Activated naive CD4-positive, alpha-beta T cell treated with anti-CD3 and anti-CD28 coated beads, Interleukin-2, amount 50 U/mL, for 16 hours (primary cell): ENCODE results near the gene FOXP2.
"Not testable (repeated sequence)": the region's sequence is repeated elsewhere in the genome, so short reads cannot be mapped to it uniquely, and the experiment has no call there.

Experiments used
- DNase-seq: peaks from one replicate; pipeline ENCODE4 v3.0.0-alpha.2; 2020

Gene FOXP2

DNA sequence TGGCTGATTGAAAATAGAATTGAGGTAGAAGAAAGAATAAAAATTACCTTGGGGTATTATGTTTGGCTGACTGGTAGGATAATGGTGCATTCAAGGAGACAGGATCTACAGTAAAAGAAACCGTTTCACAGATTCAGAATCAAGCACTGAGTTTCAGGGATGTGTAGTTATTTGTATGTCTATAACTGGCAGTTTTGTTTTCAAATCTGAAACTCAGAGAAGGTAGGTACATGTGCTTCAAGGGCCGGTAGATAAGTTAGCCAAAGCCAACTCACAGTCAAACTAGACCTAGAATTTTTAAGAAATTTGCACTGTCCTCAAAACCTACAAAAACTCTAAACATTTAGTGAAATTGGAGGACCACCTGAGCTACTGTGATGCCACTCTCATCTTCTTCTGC is 191.5 kb downstream of the FOXP2 start:
- DNase-seq, result no peak

DNA sequence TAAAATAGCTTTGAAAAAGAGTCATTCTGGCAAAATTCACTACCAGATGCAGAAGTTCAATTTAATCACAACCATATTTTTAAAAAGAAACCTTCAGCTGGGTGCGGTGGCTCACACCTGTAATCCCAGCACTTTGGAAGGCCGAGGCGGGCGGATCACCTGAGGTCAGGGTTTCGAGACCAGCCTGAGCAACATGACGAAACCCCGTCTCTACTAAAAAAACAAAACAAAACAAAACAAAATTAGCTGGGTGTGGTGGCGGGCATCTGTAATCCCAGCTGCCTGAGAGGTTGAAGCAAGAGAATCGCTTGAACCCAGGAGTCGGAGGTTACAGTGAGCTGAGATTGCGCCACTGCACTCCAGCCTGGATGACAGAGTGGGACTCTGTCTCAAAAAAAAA is 194.2 kb downstream of the FOXP2 start:
- not testable (repeated sequence) for DNase-seq

DNA sequence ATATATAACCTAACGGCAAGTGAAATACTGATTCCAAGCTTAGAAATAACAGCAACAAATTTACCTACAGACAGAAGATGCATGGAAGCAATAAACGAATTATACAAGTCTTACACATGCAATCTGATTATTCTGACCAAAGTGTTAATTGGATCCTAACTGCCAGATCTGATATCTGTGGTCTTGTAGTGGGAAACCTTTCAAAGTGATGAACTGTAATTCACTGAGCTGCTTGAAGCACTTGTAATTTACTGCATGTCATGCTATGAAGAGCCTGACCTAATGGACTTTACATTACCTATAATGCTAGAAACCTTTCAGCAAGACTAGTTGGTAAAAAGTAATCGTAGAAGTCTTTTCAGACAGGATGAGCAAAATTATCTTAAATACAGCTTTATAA is 205.6 kb downstream of the FOXP2 start:
- DNase-seq, result no peak

DNA sequence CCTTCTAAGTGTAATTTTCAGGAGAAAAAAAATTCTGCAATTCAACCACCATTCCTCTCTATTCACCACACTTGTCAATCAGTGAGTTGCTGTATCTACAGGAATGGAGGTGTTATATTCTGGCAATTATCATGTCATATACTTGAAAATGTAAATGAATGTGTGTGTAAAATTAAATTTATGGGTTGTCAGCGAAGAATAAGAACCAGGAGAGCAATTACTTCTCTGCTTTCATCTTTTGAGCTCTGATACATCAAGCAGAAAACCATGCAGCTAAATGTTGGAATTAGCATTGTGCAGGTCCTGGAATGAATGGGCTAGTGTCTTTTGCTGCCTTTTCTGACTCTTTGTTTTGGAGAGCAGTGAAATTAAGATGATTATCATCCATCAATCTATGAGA is 207.6 kb downstream of the FOXP2 start:
- DNase-seq, result no peak

DNA sequence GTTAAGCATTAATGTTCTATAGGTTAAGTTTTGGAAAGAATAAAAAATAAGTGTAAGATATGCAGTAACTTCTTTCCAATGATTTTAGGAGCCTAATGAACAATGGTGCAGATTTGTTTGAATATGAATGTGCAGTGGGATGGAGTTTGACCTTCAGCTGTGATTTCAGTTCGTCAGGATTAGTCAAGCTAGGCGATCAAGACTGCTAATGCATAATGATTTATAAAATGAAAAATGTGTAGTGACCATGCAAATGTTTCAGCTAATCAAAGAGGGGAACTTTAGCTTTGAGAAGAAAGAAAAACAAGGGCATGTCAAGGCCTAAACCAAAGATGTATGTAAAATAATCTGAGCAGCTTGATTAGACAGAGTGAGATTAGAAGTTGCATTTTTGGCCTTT is 208.5 kb downstream of the FOXP2 start:
- DNase-seq, result no peak

DNA sequence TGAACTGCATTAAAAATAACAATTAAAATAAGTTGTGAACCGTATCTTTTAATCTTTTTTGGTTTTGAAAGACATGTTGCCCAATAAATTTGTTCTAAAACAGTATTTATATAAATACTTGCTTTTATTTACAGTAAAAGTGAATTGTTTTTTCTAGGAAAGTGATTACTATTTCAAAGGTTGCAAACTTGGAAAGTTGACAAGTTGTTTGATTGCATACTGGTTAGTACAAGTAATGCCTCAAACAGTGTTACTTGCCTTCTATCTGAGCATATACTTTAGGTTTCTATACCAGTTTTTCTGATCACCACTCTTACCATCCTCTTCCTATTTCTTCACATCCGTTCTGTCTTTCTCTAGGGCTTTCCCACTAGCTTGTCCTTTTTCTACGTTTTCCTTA is 212.6 kb downstream of the FOXP2 start:
- no peak for DNase-seq

DNA sequence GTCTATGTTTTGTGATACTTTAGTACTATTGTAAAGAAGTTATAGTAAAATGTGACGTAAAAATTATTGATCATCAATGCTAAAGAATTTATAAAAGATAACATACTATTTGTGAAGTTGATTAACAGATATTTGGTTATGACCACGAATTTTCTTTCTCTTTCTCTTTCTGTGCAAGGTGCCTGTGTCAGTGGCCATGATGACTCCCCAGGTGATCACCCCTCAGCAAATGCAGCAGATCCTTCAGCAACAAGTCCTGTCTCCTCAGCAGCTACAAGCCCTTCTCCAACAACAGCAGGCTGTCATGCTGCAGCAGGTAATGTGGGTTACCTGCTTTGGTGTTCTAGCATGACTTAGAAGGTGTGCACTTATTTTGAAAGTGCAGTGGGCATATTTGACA is 213.7 kb downstream of the FOXP2 start:
- DNase-seq, result no peak

DNA sequence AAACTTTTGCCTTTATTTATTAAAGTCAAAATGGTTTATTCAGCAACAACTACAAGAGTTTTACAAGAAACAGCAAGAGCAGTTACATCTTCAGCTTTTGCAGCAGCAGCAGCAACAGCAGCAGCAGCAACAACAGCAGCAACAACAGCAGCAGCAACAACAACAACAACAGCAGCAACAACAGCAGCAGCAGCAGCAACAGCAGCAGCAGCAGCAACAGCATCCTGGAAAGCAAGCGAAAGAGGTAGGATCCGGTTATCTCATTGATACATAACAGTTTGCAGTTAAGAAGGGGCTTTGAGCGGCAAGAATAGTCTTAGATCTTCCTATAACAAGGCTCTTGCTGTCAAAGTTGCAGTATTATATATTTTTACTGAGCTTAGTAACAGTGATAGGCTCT is 215.1 kb downstream of the FOXP2 start:
- DNase-seq, result no peak

DNA sequence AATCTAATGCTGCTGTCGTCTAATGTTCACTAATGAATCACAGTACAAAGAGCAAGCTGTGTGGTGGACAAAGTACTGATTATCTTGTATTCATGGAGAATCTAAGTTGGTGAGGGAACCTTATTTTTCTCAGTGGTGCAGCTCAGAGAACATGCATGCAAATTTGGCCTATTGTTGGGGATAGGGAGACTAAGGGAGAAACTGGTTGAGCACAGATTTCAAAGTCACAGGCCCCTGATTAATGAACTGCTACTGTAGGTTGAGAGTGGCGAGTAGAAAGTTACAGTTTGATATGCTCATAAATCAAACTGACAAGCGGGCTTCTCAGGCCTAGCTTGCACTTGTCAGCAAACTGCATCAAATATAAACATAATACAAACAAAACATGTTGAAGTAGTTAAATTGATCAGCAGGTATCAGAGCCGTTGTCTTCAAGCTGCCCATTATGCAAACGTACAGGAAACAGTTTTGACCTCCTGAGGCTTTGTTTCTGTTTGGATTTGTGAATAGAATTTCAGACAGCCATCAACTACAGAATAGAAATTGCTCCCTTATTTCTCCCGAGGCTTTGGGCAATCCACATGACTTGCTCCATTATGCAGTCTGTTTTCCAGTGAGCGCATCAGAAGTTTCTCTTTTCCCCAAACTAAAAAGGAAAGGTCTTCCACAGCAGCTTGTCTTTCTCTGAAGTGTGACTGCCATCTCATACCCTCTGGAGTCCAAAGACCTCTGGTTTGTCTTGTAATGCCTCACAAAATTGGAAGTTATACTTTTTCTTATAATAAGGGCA is 215.8 kb downstream of the FOXP2 start:
- DNase-seq, result no peak

DNA sequence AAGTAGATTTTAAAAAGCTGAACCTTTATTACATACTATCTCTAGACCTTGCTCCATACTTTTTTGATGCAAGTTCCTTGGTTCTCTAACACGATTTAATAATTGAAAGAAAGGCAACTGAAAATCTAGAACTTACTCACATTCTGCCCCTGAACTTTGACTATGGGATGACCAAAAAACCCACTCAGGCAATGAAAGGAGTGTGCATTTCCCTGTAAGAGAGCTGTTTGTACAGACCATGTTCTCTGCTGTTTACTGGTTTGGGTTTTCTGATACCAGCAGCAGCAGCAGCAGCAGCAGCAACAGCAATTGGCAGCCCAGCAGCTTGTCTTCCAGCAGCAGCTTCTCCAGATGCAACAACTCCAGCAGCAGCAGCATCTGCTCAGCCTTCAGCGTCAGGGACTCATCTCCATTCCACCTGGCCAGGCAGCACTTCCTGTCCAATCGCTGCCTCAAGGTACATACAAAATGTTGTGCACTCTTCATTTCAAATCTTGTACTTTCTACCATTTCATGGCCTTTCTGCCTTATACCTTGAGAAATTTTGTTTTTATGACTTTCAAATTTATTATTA is 216.7 kb downstream of the FOXP2 start:
- no peak for DNase-seq

DNA sequence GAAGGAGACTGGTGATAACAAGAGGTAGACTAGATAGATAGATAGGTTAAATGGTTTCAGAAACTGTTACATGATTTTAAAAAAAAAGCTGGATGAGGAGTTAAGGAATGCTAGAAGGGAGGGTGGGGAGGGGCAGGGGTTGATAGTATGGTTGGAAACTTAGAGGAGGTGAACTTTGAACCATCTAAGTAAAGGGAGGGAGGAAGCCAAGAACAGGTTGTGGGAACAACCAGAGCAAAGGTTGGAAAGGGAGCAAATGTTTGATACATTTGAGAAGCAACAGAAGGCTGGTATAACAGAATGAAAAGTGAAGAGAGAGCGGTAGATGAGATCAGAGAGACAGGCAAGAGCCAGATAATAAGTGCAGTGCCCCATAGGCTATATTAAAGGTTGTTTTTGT is 224.8 kb downstream of the FOXP2 start:
- DNase-seq, result no peak

DNA sequence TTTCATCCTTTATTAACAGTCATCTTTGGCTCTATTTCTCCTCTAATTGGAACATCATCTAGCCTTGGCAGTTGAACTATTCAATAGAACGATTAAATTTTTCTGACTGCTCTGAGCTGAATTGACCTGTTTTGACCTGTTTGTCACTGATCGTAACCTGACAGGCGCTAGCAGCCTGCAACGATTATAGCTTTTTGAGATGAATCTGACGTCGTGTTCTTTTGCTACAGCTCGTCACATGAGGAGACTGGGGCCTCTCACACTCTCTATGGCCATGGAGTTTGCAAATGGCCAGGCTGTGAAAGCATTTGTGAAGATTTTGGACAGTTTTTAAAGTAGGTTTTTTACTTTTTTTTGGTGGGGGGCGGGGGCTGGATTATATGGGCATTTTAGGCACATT is 229.8 kb downstream of the FOXP2 start:
- DNase-seq, result no peak

DNA sequence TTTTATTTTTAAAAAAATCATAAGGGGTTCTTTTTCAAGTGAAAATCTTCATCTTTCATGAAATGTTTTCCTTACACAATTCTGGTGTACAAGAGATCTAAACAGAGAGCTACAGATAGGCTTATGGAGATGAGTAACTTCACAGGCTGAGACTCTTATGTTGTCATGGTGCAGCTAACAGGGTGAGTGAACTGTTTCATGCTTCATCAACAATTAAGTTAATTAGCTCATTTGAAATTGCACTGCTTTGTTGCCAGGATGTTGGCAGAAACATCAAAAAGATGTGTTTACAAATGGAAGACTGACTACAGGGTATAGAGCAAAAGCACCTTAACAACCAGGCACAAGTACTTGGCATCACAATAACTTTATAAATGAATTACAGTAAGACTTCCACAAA is 230.8 kb downstream of the FOXP2 start:
- no peak for DNase-seq

DNA sequence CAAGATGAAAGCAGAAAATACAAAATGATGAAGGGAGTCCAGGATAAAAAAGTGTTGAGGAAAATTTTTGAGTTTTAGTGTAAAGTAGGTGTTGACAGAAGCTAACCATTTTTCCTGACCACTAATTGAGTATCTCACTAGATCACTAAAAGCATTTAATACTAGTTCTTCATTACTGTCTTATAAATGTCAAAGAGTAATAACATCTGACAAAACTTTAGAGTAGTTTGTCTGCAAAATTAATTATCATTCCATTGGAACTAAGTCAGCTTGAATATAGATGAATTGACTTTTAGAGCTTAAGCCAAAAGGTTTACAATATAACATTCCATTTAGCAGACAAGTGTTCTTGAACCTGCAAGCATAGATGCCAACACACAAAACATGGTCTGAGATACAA is 232.9 kb downstream of the FOXP2 start:
- DNase-seq, result no peak

DNA sequence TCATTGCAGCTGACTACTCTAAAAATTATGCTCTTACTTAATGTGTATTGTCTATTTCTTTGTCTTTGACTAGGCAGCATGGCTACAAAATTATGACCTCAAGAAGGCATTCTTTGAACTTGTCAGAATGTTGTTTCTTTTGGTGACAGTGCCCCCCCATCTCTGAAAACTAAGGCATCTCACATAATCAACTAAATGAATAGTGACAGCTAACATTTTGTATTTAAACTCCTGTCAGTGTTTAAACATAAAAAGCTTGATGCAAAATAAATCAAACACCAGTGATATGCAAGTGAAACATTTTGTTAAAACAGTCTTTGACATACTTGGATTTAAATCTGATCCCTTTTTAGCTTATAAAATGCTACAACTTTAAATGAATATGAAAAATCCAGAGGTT is 233.5 kb downstream of the FOXP2 start:
- no peak for DNase-seq

DNA sequence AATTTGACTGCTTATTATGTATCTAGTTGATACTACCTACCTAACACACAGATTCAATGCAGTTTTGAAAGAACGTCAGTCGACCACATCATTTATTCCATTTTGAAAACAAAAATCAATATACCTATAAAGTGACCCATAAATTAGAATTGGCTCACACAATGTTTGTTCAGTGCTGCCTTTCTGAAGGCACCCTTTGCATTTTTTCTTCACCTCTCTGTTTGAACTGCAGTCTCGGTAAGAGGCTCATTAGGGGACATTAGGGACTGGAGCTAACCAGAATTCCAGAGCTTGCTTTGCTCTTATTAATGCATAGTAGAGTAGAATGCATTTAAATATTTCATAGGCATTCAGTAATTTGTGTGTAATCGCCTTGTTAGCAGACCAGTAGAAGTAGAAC is 234.1 kb downstream of the FOXP2 start:
- DNase-seq, result no peak

DNA sequence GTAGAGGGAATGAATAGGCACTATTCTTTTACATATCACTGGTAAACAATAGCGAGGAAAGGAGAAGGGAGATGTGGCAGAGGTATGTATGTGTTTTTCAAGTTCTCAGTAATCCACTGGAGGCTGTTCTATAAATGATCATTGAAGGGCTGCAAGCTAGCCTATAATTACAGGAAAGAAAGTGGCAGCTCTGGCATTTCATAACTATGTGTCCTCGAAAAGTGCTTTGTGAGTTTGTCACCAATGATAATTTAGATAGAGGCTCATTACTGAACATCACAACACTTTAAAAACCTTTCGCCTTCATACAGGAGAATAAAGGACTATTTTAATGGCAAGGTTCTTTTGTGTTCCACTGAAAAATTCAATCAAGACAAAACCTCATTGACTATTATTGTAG is 235.1 kb downstream of the FOXP2 start:
- no peak for DNase-seq

DNA sequence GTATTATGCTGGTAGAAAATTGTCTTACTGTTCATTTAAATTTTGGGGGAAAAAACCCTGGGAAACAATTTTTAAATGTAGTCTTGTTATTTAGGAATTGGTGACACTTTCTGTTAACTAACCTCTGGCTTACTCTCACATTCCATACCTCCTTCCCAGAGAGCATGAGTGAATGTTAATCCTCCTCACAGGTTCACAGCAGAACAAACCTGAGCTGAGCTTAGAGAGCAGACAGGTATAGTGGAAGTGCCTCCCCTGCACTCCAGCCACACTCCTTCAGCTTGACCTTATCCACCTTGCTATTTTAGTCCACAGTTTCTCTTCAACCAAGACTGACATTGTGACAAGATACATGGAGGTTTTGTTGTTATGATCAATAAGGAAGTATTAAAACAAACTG is 235.9 kb downstream of the FOXP2 start:
- DNase-seq, result no peak

DNA sequence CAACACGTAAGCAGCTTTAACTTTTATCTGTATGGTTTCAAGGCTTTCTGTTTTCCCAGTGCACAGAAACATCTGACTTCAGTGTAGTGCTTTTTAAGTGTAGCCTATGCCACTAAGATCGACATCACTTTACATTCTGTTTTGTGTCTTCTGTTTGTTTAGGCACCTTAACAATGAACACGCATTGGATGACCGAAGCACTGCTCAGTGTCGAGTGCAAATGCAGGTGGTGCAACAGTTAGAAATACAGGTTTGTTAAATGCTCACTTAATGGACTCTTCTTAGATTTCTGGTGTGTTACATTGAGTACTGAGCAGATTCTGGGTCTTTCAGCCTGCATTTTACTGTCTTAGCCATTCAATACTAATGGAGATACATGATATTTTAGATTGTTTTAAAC is 237.4 kb downstream of the FOXP2 start:
- no peak for DNase-seq

DNA sequence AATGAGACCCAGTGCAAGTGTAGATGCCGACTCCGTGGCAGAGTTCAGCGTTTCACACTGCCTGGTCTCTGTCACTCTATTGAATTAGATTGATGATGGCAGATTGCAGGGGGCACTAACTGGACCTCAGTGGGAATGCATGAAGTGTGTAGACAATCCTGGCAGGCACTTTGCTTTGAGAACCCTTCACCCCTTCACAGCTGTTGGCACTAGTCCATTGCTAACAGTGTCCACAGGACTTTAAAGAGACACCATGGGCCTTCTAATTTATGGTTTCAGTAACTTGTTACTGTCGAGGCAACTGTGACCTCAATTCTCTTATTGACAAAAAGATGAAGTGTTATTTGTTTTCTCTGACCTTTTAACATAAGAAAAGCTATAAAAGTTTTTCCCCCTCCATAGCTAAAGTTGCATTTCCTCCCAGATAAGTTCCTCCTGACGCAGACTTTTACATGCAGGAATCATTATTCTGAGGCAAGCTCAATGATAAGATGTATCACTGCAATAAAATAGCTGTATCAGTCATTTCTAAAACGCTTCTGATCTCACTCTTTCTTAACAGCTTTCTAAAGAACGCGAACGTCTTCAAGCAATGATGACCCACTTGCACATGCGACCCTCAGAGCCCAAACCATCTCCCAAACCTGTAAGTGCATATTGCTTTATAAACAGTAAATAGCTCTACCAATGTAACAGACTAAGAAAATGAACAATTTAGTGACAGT is 238.9 kb downstream of the FOXP2 start:
- no peak for DNase-seq

DNA sequence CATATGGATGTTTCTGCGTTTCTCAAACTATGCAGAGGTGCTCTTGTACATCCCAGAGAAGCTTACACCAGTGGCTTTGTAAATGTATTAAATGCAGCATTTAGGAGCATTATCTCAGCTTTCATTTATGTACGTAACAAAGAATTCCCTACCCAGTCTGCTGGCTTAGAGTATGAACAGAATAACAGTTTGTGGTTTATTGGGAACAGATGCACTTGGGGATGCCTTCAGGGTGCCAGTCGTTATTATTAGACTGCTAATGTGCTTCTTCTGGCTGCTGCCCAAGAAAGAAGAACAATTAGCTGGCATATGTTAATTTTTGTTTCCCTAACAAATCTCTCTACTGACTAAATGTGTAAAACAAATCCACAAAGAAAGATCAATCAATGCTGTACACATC is 241.9 kb downstream of the FOXP2 start:
- no peak for DNase-seq

DNA sequence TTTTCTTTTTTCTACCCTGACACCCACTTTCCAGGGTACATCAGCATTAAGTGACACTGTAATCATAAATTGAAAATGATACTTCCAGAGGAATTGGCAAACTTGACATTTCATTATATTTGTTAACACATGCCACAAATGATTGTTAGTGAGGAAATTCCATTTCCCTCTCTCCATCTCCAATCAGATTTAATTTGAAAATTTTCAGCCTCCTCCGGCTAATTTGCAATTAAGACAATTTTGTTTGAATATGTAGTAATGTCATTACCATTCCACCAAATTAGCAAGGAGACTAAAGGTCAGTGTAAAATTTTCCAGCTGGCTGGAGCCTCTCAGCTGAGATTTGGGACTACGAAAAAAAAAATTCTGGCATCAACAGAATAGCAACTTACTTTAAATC is 242.7 kb downstream of the FOXP2 start:
- no peak for DNase-seq

DNA sequence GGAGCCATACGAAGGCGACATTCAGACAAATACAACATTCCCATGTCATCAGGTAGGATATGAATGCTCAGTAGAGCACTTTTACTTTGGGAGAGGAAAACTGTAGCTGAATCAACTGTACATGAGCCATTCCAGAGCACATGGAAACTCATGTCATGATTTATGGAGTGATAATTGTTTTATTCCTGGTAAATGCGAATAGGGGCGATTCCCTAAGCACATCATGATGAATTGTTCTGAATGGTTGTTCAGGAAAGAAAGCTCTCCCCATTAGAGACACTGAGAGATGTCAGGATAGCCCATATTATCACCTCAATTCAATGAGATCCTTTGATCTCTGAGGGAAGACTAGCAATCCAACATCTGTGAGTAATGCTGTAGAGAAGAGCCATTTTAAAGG is 243.6 kb downstream of the FOXP2 start:
- DNase-seq, result no peak

DNA sequence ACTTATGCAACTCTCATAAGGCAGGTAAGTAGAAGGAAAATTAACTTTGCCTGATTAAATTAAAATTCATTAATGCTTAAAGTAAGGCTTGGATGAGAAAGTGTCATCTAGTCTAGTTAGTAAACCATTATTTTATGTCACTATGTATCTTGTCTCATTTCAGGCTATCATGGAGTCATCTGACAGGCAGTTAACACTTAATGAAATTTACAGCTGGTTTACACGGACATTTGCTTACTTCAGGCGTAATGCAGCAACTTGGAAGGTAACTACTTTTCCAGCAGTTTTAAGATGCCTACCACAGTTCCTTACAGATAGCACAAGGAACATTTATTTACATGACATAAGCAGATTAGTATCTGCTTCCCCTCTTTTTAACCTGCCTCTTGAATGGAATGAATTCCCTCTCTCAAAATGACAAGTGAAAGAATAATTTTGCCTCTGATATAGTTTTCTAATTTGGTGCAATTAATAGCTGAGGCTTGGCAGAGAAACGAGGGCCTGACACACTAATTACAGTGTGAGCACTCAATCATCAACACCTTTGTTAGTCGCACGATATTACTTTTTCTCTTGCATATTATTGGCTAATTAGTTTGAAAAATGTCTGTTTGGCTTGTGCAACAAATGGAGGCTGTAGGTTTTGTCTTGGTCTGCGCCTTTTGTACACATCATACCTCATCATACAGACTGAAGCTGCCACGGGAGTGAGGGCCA is 245.0 kb downstream of the FOXP2 start:
- DNase-seq, result no peak
